Endothelial cell of umbilical vein (primary cell): ENCODE data around the gene SPACA4. TPM values are rescaled to one million over a fixed set of nuclear protein-coding genes. Genes with fewer than 3 reads are reported as not detected.

Experiments
- BruUV-seq: library from RNA; stranded (reverse); fragments of 400-500 nt; replicated peaks from 2 replicates; lab custom pipeline; 2021; lab: Mats Ljungman, UMichigan
- CTCF ChIA-PET: fragments of 300-600, 350-600 bp; sonication (Branson Sonifier 250); formaldehyde crosslinking; loops from one replicate; lab custom pipeline; 2021; ENCODE audit warnings: antibody characterized with exemption, inconsistent platforms; lab: Charles Lee
- POLR2A ChIA-PET: fragments of 300-600, 350-600 bp; sonication (Branson Sonifier 250); formaldehyde crosslinking; loops from one replicate; lab custom pipeline; 2021; ENCODE audit warnings: antibody characterized with exemption, inconsistent platforms; lab: Charles Lee
- DNase-seq: peaks from one replicate; pipeline ENCODE4 v3.0.0-alpha.2; 2011; ENCODE audit warnings: low read depth, low spot score
- FAIRE-seq: peaks from 2 replicates; lab custom pipeline; 2011; peaks lifted over from hg19 to GRCh38; lab: Jason Lieb, UNC
- H2AFZ ChIP-seq: 2 replicates; pipeline ENCODE4 v1.6.0; 2012; ENCODE audit warnings: low read depth, low read length, control low read depth, inconsistent platforms
- H3K27ac ChIP-seq: 2 replicates; pipeline ENCODE4 v1.5.1; 2011; ENCODE audit warnings: low read depth, mild to moderate bottlenecking, control low read depth, low read length, moderate library complexity; ENCODE audit not compliant: insufficient read depth
- H3K27me3 ChIP-seq, 2 experiments: 2 replicates each; pipeline versions ENCODE4 v1.6.0 to v1.6.1; 2011; ENCODE audit warnings: low read length in 2 of 2, mixed read lengths in 1 of 2; ENCODE audit not compliant: control insufficient read depth in 2 of 2, insufficient read depth in 2 of 2
- H3K36me3 ChIP-seq, 2 experiments: 2 replicates in 1 of 2; 3 replicates in 1 of 2; pipeline ENCODE4 v1.5.1; 2011; ENCODE audit warnings: low read length in 2 of 2, mild to moderate bottlenecking in 1 of 2, moderate library complexity in 1 of 2; ENCODE audit not compliant: control insufficient read depth in 2 of 2, insufficient read depth in 2 of 2; ENCODE audit errors: extremely low read depth in 1 of 2
- H3K4me1 ChIP-seq: 3 replicates; pipeline ENCODE4 v1.5.1; 2011; ENCODE audit warnings: mild to moderate bottlenecking, low read length; ENCODE audit not compliant: control insufficient read depth, insufficient read depth; ENCODE audit errors: extremely low read depth
- H3K4me2 ChIP-seq: 2 replicates; pipeline ENCODE4 v1.6.1; 2011; ENCODE audit warnings: low read length, control low read depth, mixed read lengths; ENCODE audit not compliant: insufficient read depth
- H3K4me3 ChIP-seq, 3 experiments: fragments of 200-600 bp in 1 of 3; sonication (generic), shearing (Covaris generic) in 1 of 3; replicated peaks in 1 of 3; 2 replicates each; pipeline ENCODE4 v1.5.1; 2011 to 2016; ENCODE audit warnings: control low read depth in 3 of 3, low read length in 3 of 3, mild to moderate bottlenecking in 2 of 3, inconsistent platforms in 1 of 3, low read depth in 1 of 3, moderate library complexity in 1 of 3; ENCODE audit not compliant: insufficient read depth in 1 of 3
- H3K79me2 ChIP-seq: 2 replicates; pipeline ENCODE4 v1.6.0; 2012; ENCODE audit warnings: low read length, inconsistent platforms; ENCODE audit not compliant: control insufficient read depth, insufficient read depth
- H3K9ac ChIP-seq: replicated peaks from 2 replicates; pipeline ENCODE3; 2011; ENCODE audit warnings: low read length, control low read depth; ENCODE audit not compliant: insufficient read depth; ENCODE audit errors: extremely low read depth
- H3K9me1 ChIP-seq: replicated peaks from 3 replicates; pipeline ENCODE4 v1.6.0; 2011; ENCODE audit warnings: mild to moderate bottlenecking, low read length; ENCODE audit not compliant: control insufficient read depth, insufficient read depth; ENCODE audit errors: extremely low read depth
- H3K9me3 ChIP-seq: replicated peaks from 2 replicates; pipeline ENCODE4 v1.5.1; 2012; ENCODE audit warnings: low read length, inconsistent platforms; ENCODE audit not compliant: control insufficient read depth, insufficient read depth
- H4K20me1 ChIP-seq: replicated peaks from 2 replicates; pipeline ENCODE3; 2011; ENCODE audit warnings: mild to moderate bottlenecking, low read length; ENCODE audit not compliant: control insufficient read depth, insufficient read depth; ENCODE audit errors: extremely low read depth
- EZH2 ChIP-seq: IDR thresholded peaks from 2 replicates; pipeline ENCODE4 v1.6.1; 2012; ENCODE audit warnings: borderline replicate concordance, low read depth, mild to moderate bottlenecking, moderate library complexity, low read length, inconsistent platforms; ENCODE audit not compliant: severe bottlenecking
- FOS ChIP-seq: IDR thresholded peaks from 2 replicates; pipeline ENCODE4 v1.6.1; 2011; ENCODE audit warnings: mild to moderate bottlenecking, low read length, moderate library complexity, borderline replicate concordance; ENCODE audit not compliant: insufficient read depth
- GATA2 ChIP-seq: IDR thresholded peaks from 2 replicates; pipeline ENCODE4 v1.7.0; 2011; ENCODE audit warnings: low read depth, mild to moderate bottlenecking, moderate library complexity, mixed read lengths, low read length; ENCODE audit not compliant: insufficient read length, insufficient read depth
- JUN ChIP-seq: IDR thresholded peaks from 2 replicates; pipeline ENCODE4 v1.6.1; 2011; ENCODE audit warnings: borderline replicate concordance, low read depth; ENCODE audit not compliant: insufficient read length, insufficient read depth
- MYC ChIP-seq: IDR thresholded peaks from one replicate; pipeline ENCODE4 v1.6.1; 2011; ENCODE audit warnings: mild to moderate bottlenecking, low read depth, low read length
- POLR2A ChIP-seq: IDR thresholded peaks from 2 replicates; pipeline ENCODE4 v1.6.1; 2012; ENCODE audit warnings: low read depth, mild to moderate bottlenecking, control low read depth, low read length
- POLR2AphosphoS5 ChIP-seq: IDR thresholded peaks from 2 replicates; pipeline ENCODE4 v1.6.1; 2012; ENCODE audit warnings: low read depth, mild to moderate bottlenecking, control low read depth, low read length, moderate library complexity; ENCODE audit not compliant: insufficient read depth
- dilution Hi-C: fragments of 300-500 bp; cut with MboI; formaldehyde crosslinking; loops from one replicate; pipeline ENCODE4 v1.15.0; 2019; ENCODE audit warnings: low sequenced_read_pairs; ENCODE audit not compliant: extremely low pct_ligation_motif_present
- intact Hi-C: fragments of 100-400 bp; cut with micrococcal nuclease; formaldehyde crosslinking; loops from one replicate; pipeline ENCODE4 v1.10.0; 2022
- polyA plus RNA-seq, 4 experiments: library from polyadenylated mRNA; depleted of rRNA in 3 of 4; stranded (reverse) in 3 of 4; unstranded in 1 of 4; fragments of >200 nt; gene quantifications; 2 replicates each; pipeline versions ENCODE4 v1.2.1 to v1.2.3, GENCODE V29; 2011 to 2012; ENCODE audit warnings: missing spikeins in 1 of 4
- total RNA-seq: library from RNA; stranded (reverse); gene quantifications from 2 replicates; pipeline ENCODE4 v1.2.3, GENCODE V29; 2021
- TF ChIP-seq, protein P1 (sequence below): IDR thresholded peaks from 2 replicates; pipeline ENCODE4 v1.6.1; 2011; ENCODE audit not compliant: insufficient read depth, insufficient read length
- TF ChIP-seq, protein P2 (sequence below), 2 donors: IDR thresholded peaks; 1 replicate in 1 of 2; 2 replicates in 1 of 2; pipeline ENCODE4 v1.5.1; 2011; ENCODE audit warnings: low read length in 2 of 2, mild to moderate bottlenecking in 2 of 2, moderate library complexity in 2 of 2, control low read depth in 1 of 2, inconsistent platforms in 1 of 2, low read depth in 1 of 2; ENCODE audit not compliant: insufficient read depth in 1 of 2; ENCODE audit errors: extremely low read depth in 1 of 2

SPACA4 gene
- total and polyA plus RNA-seq, 2 donors (not counting 3 experiments of a cell fraction or from before 2014, with no cell fraction given), result not detected

DNA sequence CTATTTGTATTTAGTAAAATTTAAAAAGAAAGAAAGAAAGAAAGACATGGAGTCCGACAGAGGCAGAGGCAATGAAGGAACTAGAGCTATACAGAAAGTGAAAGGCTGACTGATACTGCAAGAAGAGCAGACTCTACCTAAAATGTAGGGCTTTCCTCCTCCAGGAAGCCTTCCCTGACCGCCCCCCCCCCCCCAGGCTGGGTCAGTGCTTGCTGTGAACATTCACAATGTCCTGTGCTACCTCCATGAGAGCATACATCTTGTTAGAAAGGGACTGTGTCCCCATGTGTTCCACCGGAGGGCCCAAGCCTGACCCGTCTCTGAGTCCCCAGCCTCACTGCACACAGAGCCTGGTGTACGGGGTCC is 45.1 kb downstream of the SPACA4 start:
- POLR2A ChIA-PET, result no interaction called here
- FAIRE-seq, result no peak

More for the DNA sequence above, 45.1 kb downstream of the SPACA4 start:
- intact Hi-C loops, result no loop called here
- Histone ChIP-seq H3K9me3 (no peaks in the 10 kb centered on the region), H3K36me3 (no peaks in the 10 kb centered on the region), H3K27ac (no peak overlapping the region), H3K4me3 (no peak overlapping the region), H3K9ac (no peak overlapping the region), H4K20me1 (no peaks in the 10 kb centered on the region), H3K4me2 (no peak overlapping the region), H3K9me1 (no peaks in the 10 kb centered on the region), H3K27me3 (no peaks in the 10 kb centered on the region), H3K79me2 (no peaks in the 10 kb centered on the region), H2AFZ (no peak overlapping the region), H3K4me1 (peaks cover 5% of the 10 kb centered on the region)
- CTCF ChIA-PET, result no interaction called here
- dilution Hi-C loops, result no loop called here
- BruUV-seq, result no TSS peak
- DNase-seq, result no peak
- TF ChIP-seq GATA2, result no peak
- no peak for TF ChIP-seq MYC
- TF ChIP-seq, protein P1, sequence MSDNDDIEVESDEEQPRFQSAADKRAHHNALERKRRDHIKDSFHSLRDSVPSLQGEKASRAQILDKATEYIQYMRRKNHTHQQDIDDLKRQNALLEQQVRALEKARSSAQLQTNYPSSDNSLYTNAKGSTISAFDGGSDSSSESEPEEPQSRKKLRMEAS, result no peak
- TF ChIP-seq FOS, result no peak
- no peak for TF ChIP-seq POLR2AphosphoS5
- TF ChIP-seq POLR2A, result no peak
- TF ChIP-seq, protein P2, sequence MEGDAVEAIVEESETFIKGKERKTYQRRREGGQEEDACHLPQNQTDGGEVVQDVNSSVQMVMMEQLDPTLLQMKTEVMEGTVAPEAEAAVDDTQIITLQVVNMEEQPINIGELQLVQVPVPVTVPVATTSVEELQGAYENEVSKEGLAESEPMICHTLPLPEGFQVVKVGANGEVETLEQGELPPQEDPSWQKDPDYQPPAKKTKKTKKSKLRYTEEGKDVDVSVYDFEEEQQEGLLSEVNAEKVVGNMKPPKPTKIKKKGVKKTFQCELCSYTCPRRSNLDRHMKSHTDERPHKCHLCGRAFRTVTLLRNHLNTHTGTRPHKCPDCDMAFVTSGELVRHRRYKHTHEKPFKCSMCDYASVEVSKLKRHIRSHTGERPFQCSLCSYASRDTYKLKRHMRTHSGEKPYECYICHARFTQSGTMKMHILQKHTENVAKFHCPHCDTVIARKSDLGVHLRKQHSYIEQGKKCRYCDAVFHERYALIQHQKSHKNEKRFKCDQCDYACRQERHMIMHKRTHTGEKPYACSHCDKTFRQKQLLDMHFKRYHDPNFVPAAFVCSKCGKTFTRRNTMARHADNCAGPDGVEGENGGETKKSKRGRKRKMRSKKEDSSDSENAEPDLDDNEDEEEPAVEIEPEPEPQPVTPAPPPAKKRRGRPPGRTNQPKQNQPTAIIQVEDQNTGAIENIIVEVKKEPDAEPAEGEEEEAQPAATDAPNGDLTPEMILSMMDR (IDR thresholded peaks at IDR 0.05; ENCODE audit: extremely low read depth in 1 of 2, insufficient read depth in 1 of 2, low read depth in 1 of 2, low read length in 2 of 2), result no peak
- no peak for TF ChIP-seq EZH2
- no peak for TF ChIP-seq JUN
